ENCODE results near the gene SORCS2.

Gene SORCS2

DNA sequence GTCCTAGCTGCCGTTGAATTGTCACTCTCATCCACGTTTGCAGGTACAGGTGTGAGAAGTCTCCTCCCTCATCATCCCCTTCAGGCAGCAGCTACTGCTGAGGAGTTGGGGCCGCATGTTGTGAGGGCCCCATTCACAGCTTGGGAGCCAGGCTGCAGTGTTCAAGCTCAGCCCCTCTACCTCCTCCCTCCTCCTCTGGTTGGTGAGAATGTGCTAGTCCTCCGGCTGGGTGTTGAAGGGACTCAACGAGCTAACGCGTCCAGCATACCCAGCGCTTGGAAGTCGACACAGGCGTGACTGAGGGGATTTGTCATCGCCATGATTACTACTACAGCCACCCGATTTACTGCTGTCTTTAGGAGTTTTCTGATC is 324.4 kb downstream of the SORCS2 start:
- ATAC-seq (ENCODE audit: insufficient read depth, low read depth) (no peak), DNase-seq (no peak)
- peaks cover 9% of the 10 kb centered on the region for H3K27me3 ChIP-seq (ENCODE audit: insufficient read depth, low read length, poor library complexity)
- H3K36me3 ChIP-seq (ENCODE audit: insufficient read depth, low read length), result no peaks in the 10 kb centered on the region
- H3K4me2 ChIP-seq (ENCODE audit: insufficient read depth, low read length), result no peak overlapping the region
- no peak overlapping the region for H3K27ac ChIP-seq (ENCODE audit: low read length)
- no peaks in the 10 kb centered on the region for H3K4me1 ChIP-seq (ENCODE audit: insufficient read depth, low read length)
- no peak overlapping the region for H2AFZ ChIP-seq (ENCODE audit: low read depth, low read length)
- H3K79me2 ChIP-seq (ENCODE audit: insufficient read depth, low read length), result no peaks in the 10 kb centered on the region
- peaks cover 9% of the 10 kb centered on the region; the same call in 1 of the 2 replicates for H4K20me1 ChIP-seq (ENCODE audit: insufficient read depth, low read length)
- H3K9me3 ChIP-seq (ENCODE audit: insufficient read depth, low read length, severe bottlenecking), result no peaks in the 10 kb centered on the region
- H3K4me3 ChIP-seq (ENCODE audit: low read depth in 1 of 2, low read length in 2 of 2), result no peak overlapping the region
- TF ChIP-seq, protein P1, sequence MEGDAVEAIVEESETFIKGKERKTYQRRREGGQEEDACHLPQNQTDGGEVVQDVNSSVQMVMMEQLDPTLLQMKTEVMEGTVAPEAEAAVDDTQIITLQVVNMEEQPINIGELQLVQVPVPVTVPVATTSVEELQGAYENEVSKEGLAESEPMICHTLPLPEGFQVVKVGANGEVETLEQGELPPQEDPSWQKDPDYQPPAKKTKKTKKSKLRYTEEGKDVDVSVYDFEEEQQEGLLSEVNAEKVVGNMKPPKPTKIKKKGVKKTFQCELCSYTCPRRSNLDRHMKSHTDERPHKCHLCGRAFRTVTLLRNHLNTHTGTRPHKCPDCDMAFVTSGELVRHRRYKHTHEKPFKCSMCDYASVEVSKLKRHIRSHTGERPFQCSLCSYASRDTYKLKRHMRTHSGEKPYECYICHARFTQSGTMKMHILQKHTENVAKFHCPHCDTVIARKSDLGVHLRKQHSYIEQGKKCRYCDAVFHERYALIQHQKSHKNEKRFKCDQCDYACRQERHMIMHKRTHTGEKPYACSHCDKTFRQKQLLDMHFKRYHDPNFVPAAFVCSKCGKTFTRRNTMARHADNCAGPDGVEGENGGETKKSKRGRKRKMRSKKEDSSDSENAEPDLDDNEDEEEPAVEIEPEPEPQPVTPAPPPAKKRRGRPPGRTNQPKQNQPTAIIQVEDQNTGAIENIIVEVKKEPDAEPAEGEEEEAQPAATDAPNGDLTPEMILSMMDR (IDR thresholded peaks at IDR 0.05; ENCODE audit: borderline replicate concordance, extremely low read depth, low read length, poor library complexity, severe bottlenecking), result no peak
- no peak for TF ChIP-seq EZH2 (IDR thresholded peaks at IDR 0.05; ENCODE audit: borderline replicate concordance, low read depth, low read length, severe bottlenecking)
- H3K9ac ChIP-seq (ENCODE audit: low read depth, low read length), result no peak overlapping the region

- TF ChIP-seq, protein P1 (IDR thresholded peaks at IDR 0.05; ENCODE audit: borderline replicate concordance, extremely low read depth, low read length, poor library complexity, severe bottlenecking), result no peak
- no peak for TF ChIP-seq EZH2 (IDR thresholded peaks at IDR 0.05; ENCODE audit: borderline replicate concordance, low read depth, low read length, severe bottlenecking)
- no peak overlapping the region for H3K4me2 ChIP-seq (ENCODE audit: insufficient read depth, low read length)
- no peak for DNase-seq
Observed at GRCh38 chr4:7518871-7519637, 326.7 kb downstream of the SORCS2 start.

GRCh38 chr4:7519638-7520376 is 327.5 kb downstream of the SORCS2 start:
- Histone ChIP-seq H3K4me1 (ENCODE audit: insufficient read depth, low read length) (no peaks in the 10 kb centered on the region), H3K27ac (ENCODE audit: low read length) (no peak overlapping the region), H3K4me2 (ENCODE audit: insufficient read depth, low read length) (no peak overlapping the region), H3K36me3 (ENCODE audit: insufficient read depth, low read length) (no peaks in the 10 kb centered on the region), H3K9ac (ENCODE audit: low read depth, low read length) (no peak overlapping the region), H2AFZ (ENCODE audit: low read depth, low read length) (no peak overlapping the region), H3K27me3 (ENCODE audit: insufficient read depth, low read length, poor library complexity) (peaks cover 10% of the 10 kb centered on the region), H3K79me2 (ENCODE audit: insufficient read depth, low read length) (no peaks in the 10 kb centered on the region), H3K4me3 (ENCODE audit: low read depth in 1 of 2, low read length in 2 of 2) (no peak overlapping the region), H3K9me3 (ENCODE audit: insufficient read depth, low read length, severe bottlenecking) (no peaks in the 10 kb centered on the region), H4K20me1 (ENCODE audit: insufficient read depth, low read length) (peaks cover 9% of the 10 kb centered on the region)
- no peak for TF ChIP-seq EZH2 (IDR thresholded peaks at IDR 0.05; ENCODE audit: borderline replicate concordance, low read depth, low read length, severe bottlenecking)
- TF ChIP-seq, protein P1 (IDR thresholded peaks at IDR 0.05; ENCODE audit: borderline replicate concordance, extremely low read depth, low read length, poor library complexity, severe bottlenecking), result no peak
- no peak for DNase-seq
- no peak for ATAC-seq (ENCODE audit: insufficient read depth, low read depth)

More at GRCh38 chr4:7518871-7519637, 326.7 kb downstream of the SORCS2 start:
- Histone ChIP-seq H4K20me1 (ENCODE audit: insufficient read depth, low read length) (peaks cover 9% of the 10 kb centered on the region; the same call in 1 of the 2 replicates), H3K27ac (ENCODE audit: low read length) (no peak overlapping the region), H3K9ac (ENCODE audit: low read depth, low read length) (no peak overlapping the region), H3K4me1 (ENCODE audit: insufficient read depth, low read length) (no peaks in the 10 kb centered on the region), H3K36me3 (ENCODE audit: insufficient read depth, low read length) (no peaks in the 10 kb centered on the region), H3K27me3 (ENCODE audit: insufficient read depth, low read length, poor library complexity) (peaks cover 5% of the 10 kb centered on the region), H3K4me3 (ENCODE audit: low read depth in 1 of 2, low read length in 2 of 2) (no peak overlapping the region), H3K9me3 (ENCODE audit: insufficient read depth, low read length, severe bottlenecking) (no peaks in the 10 kb centered on the region), H3K79me2 (ENCODE audit: insufficient read depth, low read length) (no peaks in the 10 kb centered on the region), H2AFZ (ENCODE audit: low read depth, low read length) (no peak overlapping the region)
- no peak for ATAC-seq (ENCODE audit: insufficient read depth, low read depth)
